GM12892 (cell line): ENCODE results near the gene CPNE7.

ENCODE experiments used
- DNase-seq: peaks from one replicate; pipeline ENCODE4 v3.0.0; 2011; ENCODE audit not compliant: insufficient read length
- FAIRE-seq: peaks from 2 replicates; lab custom pipeline; 2011; peaks lifted over from hg19 to GRCh38; lab: Jason Lieb, UNC
- POLR2A ChIP-seq: IDR thresholded peaks from 2 replicates; pipeline ENCODE4 v1.6.1; 2011; ENCODE audit warnings: low read depth, low read length, control low read depth
- POLR2AphosphoS5 ChIP-seq: IDR thresholded peaks from 2 replicates; pipeline ENCODE4 v1.6.1; 2011; ENCODE audit warnings: low read depth, low read length, control low read depth
- TAF1 ChIP-seq: IDR thresholded peaks from 2 replicates; pipeline ENCODE4 v1.6.1; 2011; ENCODE audit warnings: low read depth, mild to moderate bottlenecking, control low read depth, low read length, borderline replicate concordance

CPNE7 gene

GRCh38 chr16:89552329-89552728 is 23.2 kb upstream of the CPNE7 start:
- no peak for FAIRE-seq
- DNase-seq: no peak
- TF ChIP-seq POLR2AphosphoS5 (no peak), TAF1 (no peak), POLR2A (no peak)

DNA sequence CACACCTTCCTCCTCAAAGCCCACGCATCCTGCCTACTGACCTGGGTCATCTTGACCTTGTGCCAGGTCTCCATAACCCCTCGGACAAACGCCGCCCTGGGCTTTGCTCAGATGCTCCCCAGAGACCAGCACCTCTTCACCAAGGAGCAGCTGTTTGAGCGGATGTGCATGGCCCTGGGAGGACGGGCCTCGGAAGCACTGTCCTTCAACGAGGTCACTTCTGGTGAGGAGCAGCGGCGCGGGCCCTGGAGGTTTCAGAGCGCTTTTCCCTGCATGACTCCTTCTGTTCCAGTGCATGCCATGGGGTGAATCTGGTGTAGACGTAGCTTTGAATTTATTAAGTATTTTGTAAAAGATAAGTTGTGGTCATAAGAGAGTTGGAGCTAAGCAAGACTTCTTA is 22.6 kb upstream of the CPNE7 start:
- FAIRE-seq: no peak
- TF ChIP-seq TAF1: no peak
- TF ChIP-seq POLR2A: no peak
- no peak for DNase-seq

DNA sequence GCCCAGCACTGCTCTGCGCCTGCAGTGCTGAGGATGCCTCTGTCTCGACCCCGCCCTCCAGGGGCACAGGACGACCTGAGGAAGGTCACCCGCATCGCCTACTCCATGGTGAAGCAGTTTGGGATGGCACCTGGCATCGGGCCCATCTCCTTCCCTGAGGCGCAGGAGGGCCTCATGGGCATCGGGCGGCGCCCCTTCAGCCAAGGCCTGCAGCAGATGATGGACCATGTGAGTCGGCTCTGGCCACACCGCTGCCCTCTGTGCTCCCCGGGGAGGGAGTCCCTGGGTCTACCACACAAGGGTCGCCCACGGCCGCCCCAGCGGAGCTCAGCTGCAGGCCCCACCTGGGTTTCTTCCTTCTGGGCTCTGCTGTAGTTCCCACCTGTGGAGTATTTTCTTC is 21.8 kb upstream of the CPNE7 start:
- FAIRE-seq (no peak), DNase-seq (no peak)
- TF ChIP-seq POLR2AphosphoS5 (no peak), TAF1 (no peak)

GRCh38 chr16:89554343-89554742 is 21.2 kb upstream of the CPNE7 start:
- DNase-seq (no peak), FAIRE-seq (no peak)
- TF ChIP-seq TAF1 (no peak), POLR2A (no peak), POLR2AphosphoS5 (no peak)

DNA sequence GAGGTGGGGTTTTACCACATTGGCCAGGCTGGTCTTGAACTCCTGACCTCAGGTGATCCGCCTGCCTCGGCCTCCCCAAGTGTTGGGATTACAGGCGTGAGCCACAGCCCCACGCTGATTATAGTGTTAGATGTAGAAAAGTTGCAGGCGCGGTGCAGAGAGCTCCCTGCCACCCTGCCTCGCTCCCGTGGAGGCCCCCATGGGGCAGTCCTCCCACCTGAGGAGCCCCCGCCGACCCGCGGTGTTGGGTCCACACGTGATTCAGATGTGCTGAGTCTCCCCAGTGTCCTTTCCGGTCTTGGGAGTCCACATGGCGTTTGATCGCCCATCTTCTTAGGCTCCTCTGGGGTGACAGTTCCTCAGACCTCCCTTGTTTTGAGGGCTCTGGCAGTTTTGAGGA is 20.3 kb upstream of the CPNE7 start:
- no peak for TF ChIP-seq POLR2A
- no peak for TF ChIP-seq TAF1
- no peak for TF ChIP-seq POLR2AphosphoS5
- DNase-seq (no peak), FAIRE-seq (no peak)

GRCh38 chr16:89555780-89556179 is 19.8 kb upstream of the CPNE7 start:
- FAIRE-seq (no peak), DNase-seq (no peak)
- TF ChIP-seq POLR2AphosphoS5: no peak
- no peak for TF ChIP-seq POLR2A
- TF ChIP-seq TAF1: no peak

- FAIRE-seq: peak; percentile 42
- peak; percentile 66 for DNase-seq
- TF ChIP-seq POLR2A: no peak
- TF ChIP-seq TAF1: no peak
- TF ChIP-seq POLR2AphosphoS5: no peak
Observed at GRCh38 chr16:89556750-89557689, 18.5 kb upstream of the CPNE7 start.

DNA sequence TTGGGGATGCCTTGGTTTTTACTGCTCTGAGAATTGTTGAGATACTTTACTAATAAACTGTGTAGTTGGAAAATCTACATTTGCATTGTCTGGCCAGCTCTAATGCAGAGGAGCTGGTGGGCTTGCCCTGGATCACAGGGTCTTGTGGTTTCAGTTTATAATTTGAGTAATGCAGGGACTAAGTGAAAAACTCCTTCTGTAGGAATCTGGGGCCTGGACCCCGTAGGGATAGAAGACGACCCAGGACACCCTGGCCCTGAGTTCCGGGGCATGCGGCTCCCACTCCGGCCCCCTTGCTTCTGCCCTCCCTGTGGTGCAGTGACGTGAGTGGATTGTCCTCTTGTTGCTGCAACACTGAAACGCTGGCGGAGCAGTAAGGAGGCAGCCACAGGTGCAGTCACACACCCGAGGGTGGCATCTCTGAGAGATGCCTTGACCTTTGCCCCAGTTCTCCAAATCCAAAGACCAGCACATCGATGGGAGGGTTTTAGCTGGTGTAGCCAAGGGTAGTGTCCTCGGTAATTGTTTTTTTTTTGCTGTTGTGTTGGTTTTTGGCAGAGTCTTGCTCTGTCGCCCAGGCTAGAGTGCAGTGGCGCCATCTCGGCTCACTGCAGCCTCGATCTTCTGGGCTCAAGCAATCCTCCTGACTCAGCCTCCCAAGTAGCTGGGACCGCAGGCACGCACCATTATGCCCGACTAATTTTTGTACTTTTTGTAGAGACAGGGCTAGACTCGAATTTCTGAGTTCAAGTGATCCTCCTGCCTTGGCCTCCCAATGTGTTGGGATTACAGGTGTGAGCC is 17.7 kb upstream of the CPNE7 start:
- DNase-seq (no peak), FAIRE-seq (no peak)
- TF ChIP-seq POLR2A (no peak), POLR2AphosphoS5 (no peak), TAF1 (no peak)

DNA sequence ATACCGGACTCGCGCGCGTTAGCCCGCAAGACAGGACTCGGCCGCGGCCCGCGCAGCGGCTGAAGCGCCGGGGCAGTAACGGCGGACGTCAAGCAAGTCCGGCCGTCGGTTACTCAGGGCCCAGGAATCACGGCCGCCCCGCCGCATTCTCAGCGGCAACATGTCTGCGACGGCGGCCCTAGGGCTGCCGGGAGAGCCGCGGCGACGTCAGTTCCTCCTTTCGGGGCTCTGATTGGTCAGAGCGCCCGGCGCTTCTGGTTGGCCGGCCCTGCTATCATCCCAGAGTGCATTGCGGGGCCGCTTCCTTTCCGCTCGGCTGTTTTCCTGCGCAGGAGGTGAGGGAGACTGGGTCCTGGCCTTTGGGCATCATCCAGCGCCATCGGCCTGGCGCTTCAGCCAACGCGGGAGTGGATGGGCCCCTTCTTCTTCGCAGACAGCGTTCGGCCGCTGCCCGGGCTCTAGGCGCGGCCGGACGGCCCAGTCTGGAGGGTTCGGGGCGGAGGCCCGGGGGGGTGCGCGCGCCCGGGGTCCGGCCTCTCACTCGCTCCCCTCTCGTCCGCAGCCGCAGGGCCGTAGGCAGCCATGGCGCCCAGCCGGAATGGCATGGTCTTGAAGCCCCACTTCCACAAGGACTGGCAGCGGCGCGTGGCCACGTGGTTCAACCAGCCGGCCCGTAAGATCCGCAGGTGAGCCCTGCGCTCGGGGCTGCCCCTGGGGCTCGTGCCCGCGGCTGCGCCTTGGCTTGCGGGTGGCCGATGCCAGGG is 15.0 kb upstream of the CPNE7 start, which contains the start of gene RPL13:
TSS of gene RPL13 (plus strand) at position 305 of the 764 bp plus-strand sequence. CDS start at position 583, 278 bp downstream.
- DNase-seq (peak; percentile 97), FAIRE-seq (peak; percentile 70)
- peak; percentile 100 for TF ChIP-seq POLR2A
- peak; percentile 99 for TF ChIP-seq POLR2AphosphoS5
- peak; percentile 100 for TF ChIP-seq TAF1

- DNase-seq (no peak), FAIRE-seq (no peak)
- TF ChIP-seq POLR2A: no peak
- no peak; the same call in 1 of the 2 replicates for TF ChIP-seq POLR2AphosphoS5
- no peak for TF ChIP-seq TAF1
Observed at GRCh38 chr16:89561142-89561883, 14.2 kb upstream of the CPNE7 start.
